Measurements from ENCODE around the gene SH3GL1. TPM values are rescaled to one million over a fixed set of nuclear protein-coding genes. Genes with fewer than 3 reads are reported as not detected.
A peak's percentile ranks its signal among the peaks of the same experiment; 100 is the strongest.

SH3GL1 gene
- total RNA-seq, 2 experiments from 2014 or later: 39.3 to 40.9 TPM

DNA sequence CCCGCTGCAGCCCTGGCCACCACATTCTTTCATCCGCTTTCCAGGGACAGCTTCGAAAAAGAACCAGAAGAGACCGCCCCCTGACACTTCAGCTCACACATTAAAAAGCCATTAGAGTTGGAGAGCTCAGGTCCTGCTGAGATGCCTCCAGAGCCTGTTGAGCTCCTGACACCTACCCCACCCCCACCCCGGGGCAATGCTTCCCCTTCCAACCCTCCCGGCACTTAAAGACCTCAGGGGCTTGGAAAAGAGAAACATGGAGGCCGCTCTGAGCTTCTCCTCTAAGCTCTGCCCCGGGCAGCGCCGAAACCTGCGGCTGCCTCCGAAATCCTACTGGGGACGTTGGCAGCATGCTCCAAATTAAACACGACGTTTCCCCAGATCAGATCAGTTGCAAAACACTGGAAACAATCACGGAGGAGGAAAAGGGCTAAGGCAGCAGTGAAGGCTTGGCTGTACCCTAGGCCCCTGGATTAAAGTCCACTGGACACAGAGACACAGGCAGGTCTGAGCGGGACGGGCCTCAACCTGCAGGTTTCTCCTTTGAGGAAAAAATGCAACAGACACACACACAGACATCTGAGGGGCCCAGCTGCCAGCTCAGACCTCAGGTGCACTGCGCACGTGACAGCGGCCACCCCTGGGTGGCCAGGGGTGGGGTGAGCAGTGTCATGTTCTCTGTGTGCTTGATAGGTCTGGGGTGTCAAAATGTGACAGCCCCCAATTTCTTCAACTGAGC lies 9.6 kb downstream of the SH3GL1 start:
- Histone ChIP-seq H3K27ac (ENCODE audit: low read depth in 1 of 2, low read length in 2 of 2) (peak overlapping the region in 1 of 2 donors; percentile 15), H3K9me3 (ENCODE audit: control insufficient read depth in 1 of 2, insufficient read depth in 1 of 2, low read length in 2 of 2) (no peaks in the 10 kb centered on the region), H3K36me3 (ENCODE audit: insufficient read depth, low read length) (peaks cover 44% of the 10 kb centered on the region), H3K27me3 (ENCODE audit: control insufficient read depth in 1 of 2, insufficient read depth in 2 of 2, low read length in 2 of 2) (no peaks in the 10 kb centered on the region), H3K4me1 (ENCODE audit: insufficient read depth, low read length) (peaks cover 55% of the 10 kb centered on the region), H3K4me3 (ENCODE audit: low read length) (no peak overlapping the region)
- Mint-ChIP-seq H3K9me3 (no peaks in the 10 kb centered on the region), H3K27me3 (no peaks in the 10 kb centered on the region), H3K4me1 (ENCODE audit: low read depth) (peaks cover 39% of the 10 kb centered on the region), H3K4me3 (no peak overlapping the region), H3K27ac (peak overlapping the region; percentile 68), H3K36me3 (ENCODE audit: low read depth) (peaks cover 33% of the 10 kb centered on the region)
- TF ChIP-seq, protein P1, sequence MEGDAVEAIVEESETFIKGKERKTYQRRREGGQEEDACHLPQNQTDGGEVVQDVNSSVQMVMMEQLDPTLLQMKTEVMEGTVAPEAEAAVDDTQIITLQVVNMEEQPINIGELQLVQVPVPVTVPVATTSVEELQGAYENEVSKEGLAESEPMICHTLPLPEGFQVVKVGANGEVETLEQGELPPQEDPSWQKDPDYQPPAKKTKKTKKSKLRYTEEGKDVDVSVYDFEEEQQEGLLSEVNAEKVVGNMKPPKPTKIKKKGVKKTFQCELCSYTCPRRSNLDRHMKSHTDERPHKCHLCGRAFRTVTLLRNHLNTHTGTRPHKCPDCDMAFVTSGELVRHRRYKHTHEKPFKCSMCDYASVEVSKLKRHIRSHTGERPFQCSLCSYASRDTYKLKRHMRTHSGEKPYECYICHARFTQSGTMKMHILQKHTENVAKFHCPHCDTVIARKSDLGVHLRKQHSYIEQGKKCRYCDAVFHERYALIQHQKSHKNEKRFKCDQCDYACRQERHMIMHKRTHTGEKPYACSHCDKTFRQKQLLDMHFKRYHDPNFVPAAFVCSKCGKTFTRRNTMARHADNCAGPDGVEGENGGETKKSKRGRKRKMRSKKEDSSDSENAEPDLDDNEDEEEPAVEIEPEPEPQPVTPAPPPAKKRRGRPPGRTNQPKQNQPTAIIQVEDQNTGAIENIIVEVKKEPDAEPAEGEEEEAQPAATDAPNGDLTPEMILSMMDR (IDR thresholded peaks at IDR 0.05): no peak
- DNase-seq (no peak), ATAC-seq (ENCODE audit: poor library complexity) (no peak)
- CTCF ChIA-PET: interaction anchor here (0.9 to 1.2 kb wide), 2 partner anchors 10 to 21 kb away, joined by 3 to 5 read pairs; partner anchors contain the start of gene SH3GL1
- intact Hi-C loops (cut with DNase I, micrococcal nuclease): loop anchor here in 1 of 2 experiments (2.0 kb wide), 1 partner anchor 16 kb away; no protein-coding TSS in a partner anchor
- POLR2A ChIA-PET: interaction anchor here (1.0 kb wide), 1 partner anchor 9 kb away, joined by 3 read pairs; the partner anchor contains the start of gene SH3GL1

DNA sequence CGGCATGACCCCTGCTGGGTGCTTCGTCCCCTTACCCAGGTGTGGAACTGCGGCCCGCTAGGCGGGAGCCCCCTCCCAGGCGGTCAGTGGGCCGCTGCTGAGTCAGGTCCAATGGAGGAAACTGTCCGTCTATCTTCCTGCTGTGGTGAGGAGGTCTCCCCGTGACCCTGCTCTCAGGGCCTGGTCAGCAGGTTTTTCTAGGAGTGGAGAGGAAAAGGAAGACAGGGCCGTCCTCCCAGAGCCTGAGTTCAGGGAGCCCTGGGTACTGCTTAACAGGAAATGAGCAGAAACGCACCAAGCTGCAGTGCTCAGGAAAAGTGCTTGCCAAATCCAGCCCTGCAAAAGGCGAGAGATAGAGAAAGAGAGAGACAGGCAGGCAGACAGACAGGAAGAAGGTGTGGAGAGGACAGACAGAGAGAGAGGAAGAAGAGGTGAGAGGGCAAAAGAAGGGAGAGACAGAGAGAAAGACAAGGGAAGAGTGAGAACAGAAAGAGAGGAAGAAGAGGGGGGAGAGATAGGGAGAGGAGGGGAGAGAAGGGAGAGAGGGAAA lies 10.3 kb downstream of the SH3GL1 start:
- Histone ChIP-seq H3K27me3 (ENCODE audit: control insufficient read depth in 1 of 2, insufficient read depth in 2 of 2, low read length in 2 of 2) (no peaks in the 10 kb centered on the region), H3K36me3 (ENCODE audit: insufficient read depth, low read length) (peaks cover 44% of the 10 kb centered on the region), H3K4me3 (ENCODE audit: low read length) (no peak overlapping the region), H3K4me1 (ENCODE audit: insufficient read depth, low read length) (peaks cover 55% of the 10 kb centered on the region), H3K27ac (ENCODE audit: low read depth in 1 of 2, low read length in 2 of 2) (no peak overlapping the region), H3K9me3 (ENCODE audit: control insufficient read depth in 1 of 2, insufficient read depth in 1 of 2, low read length in 2 of 2) (no peaks in the 10 kb centered on the region)
- intact Hi-C loops (cut with DNase I, micrococcal nuclease): loop anchor here in 1 of 2 experiments (2.0 kb wide), 1 partner anchor 15 kb away; no protein-coding TSS in a partner anchor
- Mint-ChIP-seq H3K9me3 (no peaks in the 10 kb centered on the region), H3K4me1 (ENCODE audit: low read depth) (peaks cover 38% of the 10 kb centered on the region), H3K27ac (peak overlapping the region; percentile 68), H3K4me3 (peak overlapping the region; percentile 16), H3K27me3 (no peaks in the 10 kb centered on the region), H3K36me3 (ENCODE audit: low read depth) (peaks cover 34% of the 10 kb centered on the region)
- ChIA-PET POLR2A (no interaction called here), CTCF (interaction anchor here (1.2 kb wide), 1 partner anchor 10 kb away, joined by 5 read pairs; the partner anchor contains the start of gene SH3GL1)
- TF ChIP-seq, protein P1 (IDR thresholded peaks at IDR 0.05): no peak
- DNase-seq: no peak
- ATAC-seq (ENCODE audit: poor library complexity): no peak

DNA sequence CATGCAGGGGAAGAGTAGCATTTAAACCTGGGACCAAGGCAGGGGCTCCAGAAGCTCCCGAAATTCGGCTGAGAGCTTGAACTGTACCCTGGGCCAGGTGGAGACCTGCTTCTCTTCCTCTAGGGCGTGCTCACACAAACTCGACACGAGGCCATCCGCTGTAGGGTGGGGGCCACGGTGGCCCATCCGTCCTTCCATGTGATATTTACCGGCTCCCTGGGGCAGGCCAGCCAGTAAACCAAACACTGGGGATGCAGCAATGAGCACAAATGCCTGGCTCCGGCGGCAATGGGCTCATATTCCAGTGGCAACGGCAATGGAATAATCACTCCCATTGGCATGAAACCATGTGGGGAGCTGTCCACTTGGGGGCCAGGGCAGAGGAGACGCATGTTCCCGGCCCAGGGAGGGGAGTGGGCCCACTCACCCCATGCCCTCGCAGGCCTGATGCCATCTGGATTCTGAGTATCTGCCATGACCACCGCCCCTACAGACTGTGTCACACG lies 10.8 kb downstream of the SH3GL1 start:
- H3K4me1 Mint-ChIP-seq (ENCODE audit: low read depth): peaks cover 33% of the 10 kb centered on the region
- ChIA-PET CTCF (interaction anchor here (0.8 kb wide), 1 partner anchor 11 kb away, joined by 3 read pairs; the partner anchor contains the start of gene SH3GL1), POLR2A (interaction anchor here (1.6 kb wide), 1 partner anchor 11 kb away, joined by 4 read pairs; the partner anchor contains the start of gene SH3GL1)

More for the DNA sequence above, 10.8 kb downstream of the SH3GL1 start:
- H3K4me1 ChIP-seq (ENCODE audit: insufficient read depth, low read length): peaks cover 50% of the 10 kb centered on the region
- ATAC-seq (ENCODE audit: poor library complexity) (no peak), DNase-seq (no peak)
- TF ChIP-seq, protein P1 (IDR thresholded peaks at IDR 0.05): no peak
- H3K27me3 ChIP-seq (ENCODE audit: control insufficient read depth in 1 of 2, insufficient read depth in 2 of 2, low read length in 2 of 2): no peaks in the 10 kb centered on the region
- H3K4me3 Mint-ChIP-seq: no peak overlapping the region
- peaks cover 41% of the 10 kb centered on the region for H3K36me3 ChIP-seq (ENCODE audit: insufficient read depth, low read length)
- H3K27ac ChIP-seq (ENCODE audit: low read depth in 1 of 2, low read length in 2 of 2): no peak overlapping the region
- no peaks in the 10 kb centered on the region for H3K9me3 Mint-ChIP-seq
- no peak overlapping the region for H3K4me3 ChIP-seq (ENCODE audit: low read length)
- H3K27me3 Mint-ChIP-seq: no peaks in the 10 kb centered on the region
- no peaks in the 10 kb centered on the region for H3K9me3 ChIP-seq (ENCODE audit: control insufficient read depth in 1 of 2, insufficient read depth in 1 of 2, low read length in 2 of 2)
- H3K36me3 Mint-ChIP-seq (ENCODE audit: low read depth): peaks cover 29% of the 10 kb centered on the region
- intact Hi-C loops (cut with DNase I, micrococcal nuclease): loop anchor here in 1 of 2 experiments (2.0 to 5.0 kb wide), 2 partner anchors 15 to 1107 kb away; no protein-coding TSS in a partner anchor
- H3K27ac Mint-ChIP-seq: peak overlapping the region; percentile 68

Data from CD4-positive, alpha-beta T cell (primary cell).